HG03108 (cell line): Measurements from ENCODE around the gene TOM1L2.

ENCODE experiments used
- ATAC-seq: cut with Tn5 transposase; IDR thresholded peaks from one replicate; pipeline ENCODE4 v1.9.1; 2021; ENCODE audit warnings: moderate library complexity; ENCODE audit not compliant: unreplicated experiment

TOM1L2 gene

GRCh38 chr17:17880577-17881196 lies 91.5 kb downstream of the TOM1L2 start:
- no peak for ATAC-seq

- no peak for ATAC-seq
These were observed 94.5 kb downstream of the TOM1L2 start for GRCh38 chr17:17877529-17878358.

GRCh38 chr17:17876959-17877528 lies 95.2 kb downstream of the TOM1L2 start:
- no peak for ATAC-seq

- no peak for ATAC-seq
These were observed 97.7 kb downstream of the TOM1L2 start for GRCh38 chr17:17874478-17874877.

GRCh38 chr17:17873450-17873991 lies 98.7 kb downstream of the TOM1L2 start:
- ATAC-seq, result no peak

GRCh38 chr17:17872547-17873345 lies 99.5 kb downstream of the TOM1L2 start:
- ATAC-seq, result no peak

GRCh38 chr17:17871913-17872312 lies 100.3 kb downstream of the TOM1L2 start:
- ATAC-seq, result no peak

- no peak for ATAC-seq
These were observed 102.0 kb downstream of the TOM1L2 start for GRCh38 chr17:17870247-17870646.

- ATAC-seq, result no peak
These were observed 103.3 kb downstream of the TOM1L2 start for GRCh38 chr17:17868641-17869522.

GRCh38 chr17:17866897-17867296 lies 105.3 kb downstream of the TOM1L2 start:
- no peak for ATAC-seq

- no peak for ATAC-seq
These were observed 105.8 kb downstream of the TOM1L2 start for GRCh38 chr17:17866425-17866824.

- ATAC-seq, result no peak
These were observed 107.2 kb downstream of the TOM1L2 start for GRCh38 chr17:17865035-17865434.

GRCh38 chr17:17860766-17861107 lies 111.5 kb downstream of the TOM1L2 start:
- ATAC-seq, result no peak

- ATAC-seq, result no peak
These were observed 112.1 kb downstream of the TOM1L2 start for GRCh38 chr17:17859909-17860765.

GRCh38 chr17:17857496-17857895 lies 114.7 kb downstream of the TOM1L2 start:
- ATAC-seq, result no peak

GRCh38 chr17:17856386-17856785 lies 115.8 kb downstream of the TOM1L2 start:
- no peak for ATAC-seq

GRCh38 chr17:17855976-17856375 lies 116.2 kb downstream of the TOM1L2 start:
- no peak for ATAC-seq

- ATAC-seq, result no peak
These were observed 118.3 kb downstream of the TOM1L2 start for GRCh38 chr17:17853811-17854447.

GRCh38 chr17:17852930-17853329 lies 119.3 kb downstream of the TOM1L2 start:
- ATAC-seq, result no peak
